ENCODE results near the gene CAPRIN2.
A peak's percentile ranks its signal among the peaks of the same experiment; 100 is the strongest.

CAPRIN2 gene

GRCh38 chr12:30696486-30696885, 58.3 kb downstream of the CAPRIN2 start:
- TF ChIP-seq POLR2A (IDR thresholded peaks at IDR 0.05; ENCODE audit: low read depth, low read length) (no peak), POLR2AphosphoS5 (IDR thresholded peaks at IDR 0.05; ENCODE audit: low read depth, low read length) (no peak)
- DNase-seq (ENCODE audit: insufficient read length) (peak; percentile 1), FAIRE-seq (peak; percentile 24)

GRCh38 chr12:30696103-30696408, 58.7 kb downstream of the CAPRIN2 start:
- no peak for TF ChIP-seq POLR2AphosphoS5 (IDR thresholded peaks at IDR 0.05; ENCODE audit: low read depth, low read length)
- TF ChIP-seq POLR2A (IDR thresholded peaks at IDR 0.05; ENCODE audit: low read depth, low read length), result no peak
- TF ChIP-seq TAF1 (IDR thresholded peaks at IDR 0.05; ENCODE audit: borderline replicate concordance, low read depth, low read length), result no peak
- FAIRE-seq, result no peak
- DNase-seq (ENCODE audit: insufficient read length), result no peak

DNA sequence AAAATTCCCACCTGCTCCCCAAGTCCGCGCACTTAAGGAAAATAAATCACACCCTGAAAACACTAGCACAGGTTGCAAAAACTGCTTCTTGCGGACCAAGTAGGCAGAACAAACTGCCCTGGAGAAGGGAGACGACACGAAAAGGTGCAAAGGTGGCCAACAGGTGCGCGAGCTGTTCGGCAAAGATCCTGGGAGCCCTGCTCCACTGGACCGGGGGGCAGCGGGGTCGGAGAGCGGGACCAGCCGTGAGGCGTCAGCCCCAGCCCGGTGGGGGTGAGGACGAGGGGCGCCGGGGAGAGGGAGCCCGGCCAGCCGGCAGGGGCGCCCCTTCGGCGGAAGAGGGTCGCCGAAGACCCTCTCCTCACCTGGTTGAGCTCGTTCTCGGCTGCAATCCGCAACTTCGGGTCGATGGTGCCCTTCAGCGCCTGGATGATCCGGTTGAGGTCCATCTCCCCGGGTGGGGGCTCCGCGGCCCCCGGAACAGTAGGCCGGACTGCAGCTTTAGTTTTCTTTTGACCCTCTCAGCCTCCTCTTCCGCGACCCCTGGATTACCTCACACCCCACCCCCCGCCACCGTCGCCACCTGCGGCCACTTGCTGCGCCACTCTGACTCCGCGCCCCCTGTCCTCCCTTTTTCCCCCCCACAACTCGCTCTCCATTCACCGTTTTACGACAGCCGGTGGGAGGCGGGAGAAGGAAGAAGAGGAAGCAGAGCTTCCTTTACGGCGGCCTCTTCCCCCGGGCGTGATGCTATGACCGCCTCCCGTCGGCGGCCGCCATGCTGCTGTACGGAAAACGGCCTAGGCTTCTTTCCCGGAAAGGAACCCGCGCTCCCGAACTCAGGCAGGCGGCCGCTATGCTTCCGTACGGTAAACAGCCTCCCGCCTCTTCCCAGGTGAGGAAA, 59.3 kb downstream of the CAPRIN2 start, which contains the start of gene IPO8:
TSS of gene IPO8 (minus strand) at position 671 of the 904 bp plus-strand sequence. CDS start at position 449, 222 bp downstream.
- peak; percentile 35; the same call in 1 of the 2 replicates for TF ChIP-seq POLR2AphosphoS5 (IDR thresholded peaks at IDR 0.05; ENCODE audit: low read depth, low read length)
- TF ChIP-seq TAF1 (IDR thresholded peaks at IDR 0.05; ENCODE audit: borderline replicate concordance, low read depth, low read length), result peak; percentile 58
- peak; percentile 34; the same call in 1 of the 2 replicates for TF ChIP-seq POLR2A (IDR thresholded peaks at IDR 0.05; ENCODE audit: low read depth, low read length)
- FAIRE-seq (peak; percentile 91), DNase-seq (ENCODE audit: insufficient read length) (peak; percentile 76)

- DNase-seq (ENCODE audit: insufficient read length), result peak; percentile 5
- FAIRE-seq, result no peak
- TF ChIP-seq POLR2AphosphoS5 (IDR thresholded peaks at IDR 0.05; ENCODE audit: low read depth, low read length), result no peak
- no peak for TF ChIP-seq TAF1 (IDR thresholded peaks at IDR 0.05; ENCODE audit: borderline replicate concordance, low read depth, low read length)
- TF ChIP-seq POLR2A (IDR thresholded peaks at IDR 0.05; ENCODE audit: low read depth, low read length), result no peak
Measured at GRCh38 chr12:30694412-30695198, 60.1 kb downstream of the CAPRIN2 start.

GRCh38 chr12:30692470-30692869, 62.3 kb downstream of the CAPRIN2 start:
- no peak for FAIRE-seq
- DNase-seq (ENCODE audit: insufficient read length), result no peak
- TF ChIP-seq POLR2AphosphoS5 (IDR thresholded peaks at IDR 0.05; ENCODE audit: low read depth, low read length), result no peak
- TF ChIP-seq TAF1 (IDR thresholded peaks at IDR 0.05; ENCODE audit: borderline replicate concordance, low read depth, low read length), result no peak
- TF ChIP-seq POLR2A (IDR thresholded peaks at IDR 0.05; ENCODE audit: low read depth, low read length), result no peak

DNA sequence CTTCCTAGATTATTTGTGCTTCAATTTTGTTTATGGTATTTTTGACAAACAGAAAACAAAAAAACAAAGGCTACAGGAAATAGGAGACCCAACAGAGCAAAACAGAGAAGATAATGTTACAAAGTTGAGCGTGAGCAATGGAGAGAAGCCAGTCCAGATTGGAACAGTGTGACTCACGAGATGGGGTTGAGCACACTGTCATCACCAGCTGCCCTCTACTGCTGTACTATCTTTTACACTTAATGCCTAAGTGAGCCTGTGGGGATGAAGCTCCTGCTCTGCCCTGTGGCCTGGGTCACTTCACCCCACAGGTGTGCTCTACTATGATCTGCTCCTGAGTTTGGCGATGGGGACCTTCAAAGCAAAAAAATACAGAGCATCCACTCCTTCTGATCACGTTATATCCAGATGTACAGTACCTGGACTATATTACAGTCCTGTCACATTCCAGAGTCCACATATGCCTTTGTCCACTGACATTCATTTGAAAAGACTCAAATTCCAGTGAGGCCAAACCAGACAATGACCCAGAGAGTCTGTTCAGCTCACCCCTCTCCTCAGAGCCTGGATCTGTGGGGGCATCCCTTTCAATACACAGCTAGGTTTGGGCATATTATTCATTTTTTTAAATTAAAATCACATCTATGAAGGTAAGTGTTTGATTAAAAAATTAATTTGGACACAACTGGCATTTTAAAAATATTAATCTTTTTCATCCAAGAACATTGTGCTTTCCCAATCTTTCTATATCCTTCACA, 63.5 kb downstream of the CAPRIN2 start:
- TF ChIP-seq POLR2A (IDR thresholded peaks at IDR 0.05; ENCODE audit: low read depth, low read length), result no peak
- TF ChIP-seq TAF1 (IDR thresholded peaks at IDR 0.05; ENCODE audit: borderline replicate concordance, low read depth, low read length), result no peak
- no peak for TF ChIP-seq POLR2AphosphoS5 (IDR thresholded peaks at IDR 0.05; ENCODE audit: low read depth, low read length)
- DNase-seq (ENCODE audit: insufficient read length) (no peak), FAIRE-seq (no peak)

DNA sequence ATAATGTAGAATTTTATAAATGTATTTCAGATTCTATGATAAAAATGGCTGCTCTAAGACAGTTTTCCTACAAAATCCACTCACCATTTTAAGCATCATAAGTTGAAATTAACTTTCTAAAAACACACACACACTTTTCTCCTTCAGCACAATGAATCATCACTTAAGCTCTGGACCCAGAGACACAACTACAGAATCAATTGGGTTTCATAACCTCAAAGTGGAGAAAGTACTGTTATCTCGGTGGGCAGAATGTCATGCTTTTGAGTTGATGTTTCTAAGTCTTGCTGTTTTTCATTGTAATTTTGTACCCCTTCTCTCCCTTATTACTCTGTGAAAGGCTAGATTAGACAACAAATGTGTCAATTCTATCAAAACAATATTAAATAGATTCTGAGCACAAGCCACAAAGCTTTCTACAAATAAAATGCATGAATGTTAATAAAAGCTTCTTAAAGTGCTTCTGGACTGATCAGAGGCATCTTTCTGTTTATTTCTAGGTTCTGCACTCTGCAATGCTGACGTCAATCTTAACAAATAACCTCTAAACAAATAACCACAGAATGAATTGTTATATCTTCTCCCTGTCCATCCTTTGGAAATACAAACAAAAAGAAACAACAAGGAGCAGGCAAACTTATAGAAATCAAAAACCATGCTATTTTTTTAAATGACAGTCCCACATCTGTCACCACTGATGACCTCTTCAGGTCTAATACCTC, 67.3 kb downstream of the CAPRIN2 start:
- TF ChIP-seq TAF1 (IDR thresholded peaks at IDR 0.05; ENCODE audit: borderline replicate concordance, low read depth, low read length) (no peak), POLR2AphosphoS5 (IDR thresholded peaks at IDR 0.05; ENCODE audit: low read depth, low read length) (no peak), POLR2A (IDR thresholded peaks at IDR 0.05; ENCODE audit: low read depth, low read length) (no peak)
- DNase-seq (ENCODE audit: insufficient read length) (no peak), FAIRE-seq (no peak)

GRCh38 chr12:30679241-30679640, 75.5 kb downstream of the CAPRIN2 start:
- FAIRE-seq, result no peak
- no peak for TF ChIP-seq POLR2A (IDR thresholded peaks at IDR 0.05; ENCODE audit: low read depth, low read length)
- TF ChIP-seq TAF1 (IDR thresholded peaks at IDR 0.05; ENCODE audit: borderline replicate concordance, low read depth, low read length), result no peak
- no peak for TF ChIP-seq POLR2AphosphoS5 (IDR thresholded peaks at IDR 0.05; ENCODE audit: low read depth, low read length)
- no peak for DNase-seq (ENCODE audit: insufficient read length)

- FAIRE-seq, result no peak
- no peak for DNase-seq (ENCODE audit: insufficient read length)
- TF ChIP-seq POLR2AphosphoS5 (IDR thresholded peaks at IDR 0.05; ENCODE audit: low read depth, low read length), result no peak
- TF ChIP-seq TAF1 (IDR thresholded peaks at IDR 0.05; ENCODE audit: borderline replicate concordance, low read depth, low read length), result no peak
- TF ChIP-seq POLR2A (IDR thresholded peaks at IDR 0.05; ENCODE audit: low read depth, low read length), result no peak
Measured at GRCh38 chr12:30678221-30678620, 76.5 kb downstream of the CAPRIN2 start.

GRCh38 chr12:30661210-30661609, 93.5 kb downstream of the CAPRIN2 start:
- DNase-seq (ENCODE audit: insufficient read length) (no peak), FAIRE-seq (no peak)
- TF ChIP-seq TAF1 (IDR thresholded peaks at IDR 0.05; ENCODE audit: borderline replicate concordance, low read depth, low read length) (no peak), POLR2AphosphoS5 (IDR thresholded peaks at IDR 0.05; ENCODE audit: low read depth, low read length) (no peak), POLR2A (IDR thresholded peaks at IDR 0.05; ENCODE audit: low read depth, low read length) (no peak)

Data from GM12892 (cell line).